Keratinocyte (primary cell): Measurements from ENCODE around the gene ABCB11. TPM values are rescaled to one million over a fixed set of nuclear protein-coding genes. Genes with fewer than 3 reads are reported as not detected.

Experiments used
- DNase-seq: peaks from one replicate; pipeline ENCODE4 v3.0.0-alpha.2; 2011; ENCODE audit warnings: low read depth, missing footprints, low spot score
- FAIRE-seq: peaks from 2 replicates; lab custom pipeline; 2011; peaks lifted over from hg19 to GRCh38; lab: Jason Lieb, UNC
- H2AFZ ChIP-seq: 2 replicates; pipeline ENCODE4 v1.6.0; 2012; ENCODE audit warnings: low read length, control low read depth, inconsistent platforms; ENCODE audit not compliant: control insufficient read depth
- H3K27ac ChIP-seq: 2 replicates; pipeline ENCODE4 v1.5.1; 2011; ENCODE audit warnings: low read length; ENCODE audit not compliant: control insufficient read depth, insufficient read depth
- H3K27me3 ChIP-seq: 3 replicates; pipeline ENCODE4 v1.6.0; 2011; ENCODE audit warnings: low read length; ENCODE audit not compliant: control insufficient read depth, insufficient read depth; ENCODE audit errors: extremely low read depth
- H3K36me3 ChIP-seq, 2 experiments: 2 replicates in 1 of 2; 3 replicates in 1 of 2; pipeline ENCODE4 v1.5.1; 2011; ENCODE audit warnings: low read length in 2 of 2, mild to moderate bottlenecking in 1 of 2; ENCODE audit not compliant: control insufficient read depth in 2 of 2, insufficient read depth in 2 of 2; ENCODE audit errors: extremely low read depth in 1 of 2
- H3K4me1 ChIP-seq: 3 replicates; pipeline ENCODE4 v1.5.1; 2011; ENCODE audit warnings: low read length; ENCODE audit not compliant: control insufficient read depth, insufficient read depth; ENCODE audit errors: extremely low read depth
- H3K4me2 ChIP-seq: 3 replicates; pipeline ENCODE4 v1.6.0; 2011; ENCODE audit warnings: low read depth, low read length; ENCODE audit not compliant: control insufficient read depth, insufficient read depth; ENCODE audit errors: extremely low read depth
- H3K4me3 ChIP-seq, 3 experiments: fragments of 200-600 bp in 1 of 3; sonication (generic) in 1 of 3; 2 replicates in 2 of 3; 3 replicates in 1 of 3; pipeline ENCODE4 v1.5.1; 2011 to 2016; ENCODE audit warnings: low read length in 3 of 3, mild to moderate bottlenecking in 3 of 3, control low read depth in 2 of 3, inconsistent platforms in 1 of 3, low read depth in 1 of 3, mixed read lengths in 1 of 3, mixed run types in 1 of 3, moderate library complexity in 1 of 3; ENCODE audit not compliant: control insufficient read depth in 2 of 3, insufficient read depth in 2 of 3; ENCODE audit errors: extremely low read depth in 1 of 3
- H3K79me2 ChIP-seq: 2 replicates; pipeline ENCODE4 v1.6.0; 2012; ENCODE audit warnings: low read length; ENCODE audit not compliant: control insufficient read depth, insufficient read depth
- H3K9ac ChIP-seq: 3 replicates; pipeline ENCODE4 v1.6.0; 2011; ENCODE audit warnings: low read length; ENCODE audit not compliant: control insufficient read depth, insufficient read depth; ENCODE audit errors: extremely low read depth
- H3K9me1 ChIP-seq: 3 replicates; pipeline ENCODE4 v1.6.0; 2011; ENCODE audit warnings: low read length; ENCODE audit not compliant: control insufficient read depth, insufficient read depth; ENCODE audit errors: extremely low read depth
- H3K9me3 ChIP-seq: 2 replicates; pipeline ENCODE4 v1.5.1; 2012; ENCODE audit warnings: low read depth, low read length; ENCODE audit not compliant: control insufficient read depth
- H4K20me1 ChIP-seq: 3 replicates; pipeline ENCODE4 v1.6.0; 2011; ENCODE audit warnings: low read length; ENCODE audit not compliant: control insufficient read depth, insufficient read depth; ENCODE audit errors: extremely low read depth
- EZH2 ChIP-seq: IDR thresholded peaks from one replicate; pipeline ENCODE4 v1.6.1; 2012; ENCODE audit warnings: inconsistent platforms, mild to moderate bottlenecking, low read length, moderate library complexity
- dilution Hi-C: fragments of 300-500 bp; cut with MboI; formaldehyde crosslinking; loops from one replicate; pipeline ENCODE4 v1.7.0; 2020; ENCODE audit warnings: low sequenced_read_pairs; ENCODE audit not compliant: extremely low pct_ligation_motif_present
- polyA plus RNA-seq, 5 experiments: library from polyadenylated mRNA; depleted of rRNA in 3 of 5; stranded (reverse) in 3 of 5; stranded (forward) in 1 of 5; unstranded in 1 of 5; fragments of >200 nt; gene quantifications; 1 replicate in 1 of 5; 2 replicates in 3 of 5; 3 replicates in 1 of 5; pipeline versions ENCODE4 v1.2.1 to v1.2.3, GENCODE V29; 2011 to 2012; ENCODE audit warnings: missing spikeins in 2 of 5, low read depth in 1 of 5, low replicate concordance in 1 of 5
- TF ChIP-seq, protein P1 (sequence below), 3 experiments: IDR thresholded peaks in 1 of 3; conservative IDR thresholded peaks in 1 of 3; optimal IDR thresholded peaks in 1 of 3; 2 replicates in 2 of 3; 3 replicates in 1 of 3; pipeline versions ENCODE3 to v1.5.1; 2011; ENCODE audit warnings: low read length in 3 of 3, mild to moderate bottlenecking in 3 of 3, moderate library complexity in 2 of 3, control low read depth in 1 of 3, inconsistent platforms in 1 of 3; ENCODE audit not compliant: insufficient read depth in 2 of 3; ENCODE audit errors: extremely low read depth in 1 of 3

The ABCB11 gene
- polyA plus RNA-seq, 1 donor (not counting 4 experiments of a cell fraction or from before 2014, with no cell fraction given) = 0.03 TPM

DNA sequence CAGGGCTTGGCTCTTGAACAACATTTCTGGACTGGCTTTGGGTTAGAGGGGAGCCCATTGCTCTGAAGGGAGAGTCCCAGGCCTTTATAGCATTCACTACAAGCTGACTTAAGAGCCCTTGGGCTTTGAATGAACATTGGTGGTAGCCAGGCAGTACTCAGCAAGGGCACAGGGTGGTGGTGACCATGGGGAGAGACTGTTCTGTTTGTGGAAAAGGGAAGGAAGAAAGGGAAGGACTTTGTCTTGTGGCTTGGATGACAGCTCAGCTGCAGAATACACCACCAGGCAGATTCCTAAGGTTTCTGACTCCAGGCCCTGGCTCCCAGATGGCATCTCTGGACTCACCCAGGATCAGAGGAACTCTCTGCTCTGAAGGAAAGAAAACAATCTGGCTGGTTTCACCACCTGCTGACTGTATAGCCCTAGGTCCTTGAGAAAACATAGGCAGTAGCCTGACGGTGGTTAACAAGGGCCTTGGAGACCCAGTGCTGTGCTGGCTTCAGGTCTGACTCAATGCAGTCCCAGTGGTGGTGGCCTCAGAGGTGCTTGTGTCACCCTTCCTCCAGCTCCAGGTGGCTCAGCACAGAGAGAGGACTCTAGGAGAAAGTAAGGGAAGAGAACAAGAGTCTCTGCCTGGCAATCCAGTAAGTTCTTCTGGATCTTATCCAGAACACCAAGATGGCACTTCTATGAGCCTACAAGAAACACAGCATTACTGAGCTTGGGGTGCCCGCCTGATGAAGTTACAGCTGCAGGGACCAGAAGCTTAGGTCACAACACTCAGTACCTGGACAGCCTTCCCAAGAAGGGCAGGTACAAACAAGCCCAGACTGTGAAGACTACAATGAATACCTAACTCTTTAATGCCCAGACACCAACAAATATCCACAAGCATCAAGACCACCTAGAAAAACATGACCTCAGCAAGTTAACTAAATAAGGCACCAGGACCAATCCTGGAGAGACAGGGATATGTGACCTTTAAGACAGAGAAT lies 16.4 kb upstream of the ABCB11 start:
- H3K27me3 ChIP-seq = no peaks in the 10 kb centered on the region
- no peaks in the 10 kb centered on the region for H3K79me2 ChIP-seq
- DNase-seq = peak; percentile 49
- no peak overlapping the region for H3K4me3 ChIP-seq
- H3K9me1 ChIP-seq = no peaks in the 10 kb centered on the region
- no peak for TF ChIP-seq EZH2
- TF ChIP-seq, protein P1, sequence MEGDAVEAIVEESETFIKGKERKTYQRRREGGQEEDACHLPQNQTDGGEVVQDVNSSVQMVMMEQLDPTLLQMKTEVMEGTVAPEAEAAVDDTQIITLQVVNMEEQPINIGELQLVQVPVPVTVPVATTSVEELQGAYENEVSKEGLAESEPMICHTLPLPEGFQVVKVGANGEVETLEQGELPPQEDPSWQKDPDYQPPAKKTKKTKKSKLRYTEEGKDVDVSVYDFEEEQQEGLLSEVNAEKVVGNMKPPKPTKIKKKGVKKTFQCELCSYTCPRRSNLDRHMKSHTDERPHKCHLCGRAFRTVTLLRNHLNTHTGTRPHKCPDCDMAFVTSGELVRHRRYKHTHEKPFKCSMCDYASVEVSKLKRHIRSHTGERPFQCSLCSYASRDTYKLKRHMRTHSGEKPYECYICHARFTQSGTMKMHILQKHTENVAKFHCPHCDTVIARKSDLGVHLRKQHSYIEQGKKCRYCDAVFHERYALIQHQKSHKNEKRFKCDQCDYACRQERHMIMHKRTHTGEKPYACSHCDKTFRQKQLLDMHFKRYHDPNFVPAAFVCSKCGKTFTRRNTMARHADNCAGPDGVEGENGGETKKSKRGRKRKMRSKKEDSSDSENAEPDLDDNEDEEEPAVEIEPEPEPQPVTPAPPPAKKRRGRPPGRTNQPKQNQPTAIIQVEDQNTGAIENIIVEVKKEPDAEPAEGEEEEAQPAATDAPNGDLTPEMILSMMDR (optimal IDR thresholded peaks at IDR 0.05 in 1 of 3, IDR thresholded peaks at IDR 0.05 in 1 of 3, conservative IDR thresholded peaks at IDR 0.05 in 1 of 3; ENCODE audit: extremely low read depth in 1 of 3, insufficient read depth in 2 of 3, low read length in 3 of 3) = no peak
- peak overlapping the region; percentile 38 for H3K4me2 ChIP-seq
- H4K20me1 ChIP-seq = no peaks in the 10 kb centered on the region
- no peaks in the 10 kb centered on the region for H3K36me3 ChIP-seq
- no peak overlapping the region for H2AFZ ChIP-seq
- peak overlapping the region; percentile 8 for H3K9ac ChIP-seq
- peaks cover 19% of the 10 kb centered on the region for H3K4me1 ChIP-seq
- peak overlapping the region; percentile 51 for H3K27ac ChIP-seq
- peak; percentile 91 for FAIRE-seq
- no peaks in the 10 kb centered on the region for H3K9me3 ChIP-seq
- dilution Hi-C loops = no loop called here

DNA sequence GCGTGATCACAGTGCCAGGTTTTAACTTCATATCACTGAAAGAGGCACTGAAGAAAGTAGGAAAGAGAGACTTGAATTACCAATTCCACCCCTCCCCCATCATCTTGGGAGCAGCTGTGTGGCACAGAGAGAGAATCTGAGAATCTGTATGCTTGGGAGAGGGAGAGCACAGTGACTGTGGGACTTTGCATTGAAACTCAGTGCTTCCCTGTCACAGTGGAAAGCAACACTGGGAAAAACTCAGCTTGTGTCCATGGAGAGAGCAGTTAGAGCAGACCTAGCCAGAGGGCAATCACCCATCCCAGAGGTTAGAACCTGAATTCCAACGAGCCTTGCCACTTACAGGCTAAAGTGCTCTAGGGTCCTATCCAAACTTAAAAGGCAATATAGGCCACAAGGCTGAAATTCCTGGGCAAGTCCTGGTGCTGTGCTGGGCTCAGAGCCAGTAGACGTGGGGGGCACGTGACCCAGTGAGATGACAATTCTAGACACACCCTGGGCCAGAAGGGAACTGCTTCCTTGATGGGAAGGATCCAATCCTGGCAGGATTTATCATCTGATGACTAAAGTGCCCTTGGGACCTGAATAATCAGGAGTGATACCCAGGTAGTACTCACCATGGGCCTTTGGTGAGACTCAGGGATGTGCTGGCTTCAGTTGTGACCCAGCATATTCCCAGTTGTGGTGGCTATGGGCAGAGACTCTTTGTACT lies 15.5 kb upstream of the ABCB11 start:
- Histone ChIP-seq H3K9ac (no peak overlapping the region), H3K4me1 (peaks cover 19% of the 10 kb centered on the region), H3K4me3 (no peak overlapping the region), H4K20me1 (no peaks in the 10 kb centered on the region), H3K9me1 (no peaks in the 10 kb centered on the region), H3K27ac (peak overlapping the region; percentile 46), H3K27me3 (no peaks in the 10 kb centered on the region), H3K79me2 (no peaks in the 10 kb centered on the region), H3K36me3 (no peaks in the 10 kb centered on the region), H3K4me2 (peak overlapping the region; percentile 20), H3K9me3 (peaks cover 3% of the 10 kb centered on the region), H2AFZ (no peak overlapping the region)
- TF ChIP-seq EZH2 = no peak
- TF ChIP-seq, protein P1 (optimal IDR thresholded peaks at IDR 0.05 in 1 of 3, IDR thresholded peaks at IDR 0.05 in 1 of 3, conservative IDR thresholded peaks at IDR 0.05 in 1 of 3; ENCODE audit: extremely low read depth in 1 of 3, insufficient read depth in 2 of 3, low read length in 3 of 3) = no peak
- FAIRE-seq (peak; percentile 86), DNase-seq (peak; percentile 92)
- dilution Hi-C loops = no loop called here
